Fibroblast of lung (primary cell): ENCODE measurements around the gene LSAMP.

Experiments used
- EZH2 ChIP-seq: IDR thresholded peaks from 2 replicates; pipeline ENCODE4 v1.5.1; 2012; ENCODE audit warnings: low read length, control low read depth, mild to moderate bottlenecking; ENCODE audit errors: missing control alignments
- TF ChIP-seq, protein P1 (sequence below), 2 donors: IDR thresholded peaks in 1 of 2; conservative IDR thresholded peaks in 1 of 2; 1 replicate in 1 of 2; 2 replicates in 1 of 2; pipeline ENCODE4 v1.5.1; 2011 to 2012; ENCODE audit warnings: low read length in 2 of 2, control low read depth in 1 of 2, inconsistent platforms in 1 of 2, low read depth in 1 of 2, mild to moderate bottlenecking in 1 of 2

DNA sequence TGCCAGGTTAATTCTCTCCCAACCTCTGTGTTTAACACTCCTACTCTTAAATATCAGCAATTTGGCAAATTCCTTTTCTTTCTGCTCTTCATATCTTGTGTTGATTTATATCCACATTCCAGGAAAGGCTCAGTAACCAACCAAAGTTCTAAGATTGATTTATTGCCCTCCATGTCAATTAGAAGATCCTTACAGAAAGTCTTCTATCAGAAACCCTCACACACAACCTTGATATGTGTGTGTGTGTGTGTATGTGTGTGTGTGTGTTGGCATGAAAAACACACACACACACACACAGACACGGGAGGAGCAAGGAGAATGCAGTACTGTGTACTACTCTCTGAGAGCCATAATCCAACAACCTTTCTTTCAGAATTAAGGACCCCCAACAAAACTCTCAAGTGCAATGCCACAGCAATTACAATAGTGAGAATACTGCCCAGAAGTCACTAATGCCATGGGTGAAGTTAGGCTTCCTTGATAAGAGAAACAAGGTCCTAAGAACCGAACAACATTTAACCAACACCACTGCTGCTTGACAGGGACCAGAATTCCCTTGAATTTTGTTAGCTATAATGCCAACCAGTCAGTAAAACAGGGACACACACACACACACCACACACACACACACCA lies 1.1 kb downstream of the LSAMP start:
- TF ChIP-seq EZH2, result no peak
- TF ChIP-seq, protein P1, sequence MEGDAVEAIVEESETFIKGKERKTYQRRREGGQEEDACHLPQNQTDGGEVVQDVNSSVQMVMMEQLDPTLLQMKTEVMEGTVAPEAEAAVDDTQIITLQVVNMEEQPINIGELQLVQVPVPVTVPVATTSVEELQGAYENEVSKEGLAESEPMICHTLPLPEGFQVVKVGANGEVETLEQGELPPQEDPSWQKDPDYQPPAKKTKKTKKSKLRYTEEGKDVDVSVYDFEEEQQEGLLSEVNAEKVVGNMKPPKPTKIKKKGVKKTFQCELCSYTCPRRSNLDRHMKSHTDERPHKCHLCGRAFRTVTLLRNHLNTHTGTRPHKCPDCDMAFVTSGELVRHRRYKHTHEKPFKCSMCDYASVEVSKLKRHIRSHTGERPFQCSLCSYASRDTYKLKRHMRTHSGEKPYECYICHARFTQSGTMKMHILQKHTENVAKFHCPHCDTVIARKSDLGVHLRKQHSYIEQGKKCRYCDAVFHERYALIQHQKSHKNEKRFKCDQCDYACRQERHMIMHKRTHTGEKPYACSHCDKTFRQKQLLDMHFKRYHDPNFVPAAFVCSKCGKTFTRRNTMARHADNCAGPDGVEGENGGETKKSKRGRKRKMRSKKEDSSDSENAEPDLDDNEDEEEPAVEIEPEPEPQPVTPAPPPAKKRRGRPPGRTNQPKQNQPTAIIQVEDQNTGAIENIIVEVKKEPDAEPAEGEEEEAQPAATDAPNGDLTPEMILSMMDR (conservative IDR thresholded peaks at IDR 0.05 in 1 of 2, IDR thresholded peaks at IDR 0.05 in 1 of 2; ENCODE audit: low read depth in 1 of 2, low read length in 2 of 2), result no peak
